ENCODE data around the gene HIGD1A. TPM values are rescaled to one million over a fixed set of nuclear protein-coding genes. Genes with fewer than 3 reads are reported as not detected.

HIGD1A gene
- total RNA-seq, 1 donor from 2014 or later: 107 TPM

GRCh38 chr3:42801784-42802183 lies 2.5 kb downstream of the HIGD1A start:
- DNase-seq (ENCODE audit: extremely low read depth, low read depth, low spot score): no peak

- no peak for DNase-seq (ENCODE audit: extremely low read depth, low read depth, low spot score)
Observed at GRCh38 chr3:42801048-42801620, 3.2 kb downstream of the HIGD1A start.

GRCh38 chr3:42800251-42800650 lies 4.0 kb downstream of the HIGD1A start:
- DNase-seq (ENCODE audit: extremely low read depth, low read depth, low spot score): no peak

GRCh38 chr3:42799376-42799775 lies 4.9 kb downstream of the HIGD1A start:
- DNase-seq (ENCODE audit: extremely low read depth, low read depth, low spot score): no peak

GRCh38 chr3:42796332-42796885 lies 7.9 kb downstream of the HIGD1A start:
- no peak for DNase-seq (ENCODE audit: extremely low read depth, low read depth, low spot score)

- DNase-seq (ENCODE audit: extremely low read depth, low read depth, low spot score): no peak
Observed at GRCh38 chr3:42795621-42796181, 8.6 kb downstream of the HIGD1A start.

GRCh38 chr3:42790714-42791229 lies 13.5 kb downstream of the HIGD1A start:
- no peak for DNase-seq (ENCODE audit: extremely low read depth, low read depth, low spot score)

- no peak for DNase-seq (ENCODE audit: extremely low read depth, low read depth, low spot score)
Observed at GRCh38 chr3:42786631-42787030, 17.7 kb downstream of the HIGD1A start.

- DNase-seq (ENCODE audit: extremely low read depth, low read depth, low spot score): no peak
Observed at GRCh38 chr3:42786212-42786611, 18.1 kb downstream of the HIGD1A start.

GRCh38 chr3:42780892-42781700 lies 23.2 kb downstream of the HIGD1A start:
- peak; percentile 69 for DNase-seq (ENCODE audit: extremely low read depth, low read depth, low spot score)

- DNase-seq (ENCODE audit: extremely low read depth, low read depth, low spot score): no peak
Observed at GRCh38 chr3:42780398-42780797, 23.9 kb downstream of the HIGD1A start.

- no peak for DNase-seq (ENCODE audit: extremely low read depth, low read depth, low spot score)
Observed at GRCh38 chr3:42778644-42779043, 25.6 kb downstream of the HIGD1A start.

GRCh38 chr3:42773409-42773751 lies 30.9 kb downstream of the HIGD1A start:
- no peak for DNase-seq (ENCODE audit: extremely low read depth, low read depth, low spot score)

GRCh38 chr3:42772670-42773408 lies 31.5 kb downstream of the HIGD1A start, which contains the start of gene CCDC13:
CCDC13 (minus strand) TSS chr3:42773253; CDS start chr3:42758345, 14,908 bp downstream.
- DNase-seq (ENCODE audit: extremely low read depth, low read depth, low spot score): peak; percentile 62

- no peak for DNase-seq (ENCODE audit: extremely low read depth, low read depth, low spot score)
Observed at GRCh38 chr3:42771271-42771670, 33.0 kb downstream of the HIGD1A start.

- DNase-seq (ENCODE audit: extremely low read depth, low read depth, low spot score): no peak
Observed at GRCh38 chr3:42769477-42770131, 34.7 kb downstream of the HIGD1A start.

GRCh38 chr3:42764561-42765295 lies 39.6 kb downstream of the HIGD1A start:
- DNase-seq (ENCODE audit: extremely low read depth, low read depth, low spot score): no peak

GRCh38 chr3:42764115-42764514 lies 40.2 kb downstream of the HIGD1A start:
- no peak for DNase-seq (ENCODE audit: extremely low read depth, low read depth, low spot score)

GRCh38 chr3:42763021-42763420 lies 41.3 kb downstream of the HIGD1A start:
- DNase-seq (ENCODE audit: extremely low read depth, low read depth, low spot score): no peak
